ENCODE data around the gene KLHL8. TPM values are rescaled to one million over a fixed set of nuclear protein-coding genes. Genes with fewer than 3 reads are reported as not detected.

KLHL8 gene
- total and polyA plus RNA-seq, 4 donors = 2.9 to 14.4 (median 5.1) TPM

DNA sequence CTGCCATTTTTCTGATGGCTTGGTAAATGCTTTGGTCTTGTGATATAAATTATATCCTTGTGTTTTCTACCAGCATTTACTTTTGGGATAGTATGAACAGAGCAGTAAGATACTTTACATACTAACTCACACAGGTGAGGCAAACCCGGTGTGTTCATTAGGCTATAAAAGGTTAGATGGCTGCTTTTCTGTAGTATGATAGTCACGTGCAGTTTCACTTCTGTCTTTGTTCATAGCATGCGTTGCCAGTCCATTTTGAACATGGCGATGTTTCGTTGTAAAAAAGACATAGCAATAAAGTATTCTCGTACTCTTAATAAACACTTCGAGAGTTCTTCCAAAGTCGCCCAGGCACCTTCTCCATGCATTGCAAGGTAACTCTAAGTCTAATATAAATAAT, 88.4 kb downstream of the KLHL8 start:
- Histone ChIP-seq H3K4me3 (ENCODE audit: low read depth in 1 of 3, low read length in 3 of 3) (no peak overlapping the region), H3K27ac (ENCODE audit: low read depth in 1 of 2, low read length in 2 of 2) (no peak overlapping the region), H3K9me3 (ENCODE audit: control insufficient read depth in 4 of 4, low read length in 3 of 4) (no peaks in the 10 kb centered on the region), H3K27me3 (ENCODE audit: control insufficient read depth in 4 of 4, insufficient read depth in 4 of 4, low read length in 3 of 4) (no peaks in the 10 kb centered on the region), H3K4me1 (ENCODE audit: control insufficient read depth in 4 of 4, insufficient read depth in 4 of 4, low read length in 3 of 4) (no peaks in the 10 kb centered on the region), H3K9ac (ENCODE audit: low read depth in 1 of 2, low read length in 2 of 2) (no peak overlapping the region), H3K36me3 (ENCODE audit: control insufficient read depth in 4 of 4, insufficient read depth in 3 of 4, low read depth in 1 of 4, low read length in 3 of 4) (peaks cover 16 to 78% (median 70%) of the 10 kb centered on the region in 4 donors)
- 97% methylated on average over 8 of the region's 8 CpGs for WGBS
- TF ChIP-seq RXRA (IDR thresholded peaks at IDR 0.05) (no peak), SP1 (IDR thresholded peaks at IDR 0.05) (no peak), TAF1 (conservative IDR thresholded peaks at IDR 0.05) (no peak), NR2F2 (IDR thresholded peaks at IDR 0.05) (no peak), HNF4A (conservative IDR thresholded peaks at IDR 0.05) (no peak), HNF4G (IDR thresholded peaks at IDR 0.05) (no peak), FOXA2 (IDR thresholded peaks at IDR 0.05) (no peak), YY1 (IDR thresholded peaks at IDR 0.05) (no peak), JUND (IDR thresholded peaks at IDR 0.05) (no peak), RAD21 (IDR thresholded peaks at IDR 0.05) (no peak), EGR1 (IDR thresholded peaks at IDR 0.05; ENCODE audit: low read depth in 2 of 2) (no peak), GABPA (IDR thresholded peaks at IDR 0.05 in 1 of 2, conservative IDR thresholded peaks at IDR 0.05 in 1 of 2) (no peak), FOXA1 (IDR thresholded peaks at IDR 0.05) (no peak)
- TF ChIP-seq, protein P1, sequence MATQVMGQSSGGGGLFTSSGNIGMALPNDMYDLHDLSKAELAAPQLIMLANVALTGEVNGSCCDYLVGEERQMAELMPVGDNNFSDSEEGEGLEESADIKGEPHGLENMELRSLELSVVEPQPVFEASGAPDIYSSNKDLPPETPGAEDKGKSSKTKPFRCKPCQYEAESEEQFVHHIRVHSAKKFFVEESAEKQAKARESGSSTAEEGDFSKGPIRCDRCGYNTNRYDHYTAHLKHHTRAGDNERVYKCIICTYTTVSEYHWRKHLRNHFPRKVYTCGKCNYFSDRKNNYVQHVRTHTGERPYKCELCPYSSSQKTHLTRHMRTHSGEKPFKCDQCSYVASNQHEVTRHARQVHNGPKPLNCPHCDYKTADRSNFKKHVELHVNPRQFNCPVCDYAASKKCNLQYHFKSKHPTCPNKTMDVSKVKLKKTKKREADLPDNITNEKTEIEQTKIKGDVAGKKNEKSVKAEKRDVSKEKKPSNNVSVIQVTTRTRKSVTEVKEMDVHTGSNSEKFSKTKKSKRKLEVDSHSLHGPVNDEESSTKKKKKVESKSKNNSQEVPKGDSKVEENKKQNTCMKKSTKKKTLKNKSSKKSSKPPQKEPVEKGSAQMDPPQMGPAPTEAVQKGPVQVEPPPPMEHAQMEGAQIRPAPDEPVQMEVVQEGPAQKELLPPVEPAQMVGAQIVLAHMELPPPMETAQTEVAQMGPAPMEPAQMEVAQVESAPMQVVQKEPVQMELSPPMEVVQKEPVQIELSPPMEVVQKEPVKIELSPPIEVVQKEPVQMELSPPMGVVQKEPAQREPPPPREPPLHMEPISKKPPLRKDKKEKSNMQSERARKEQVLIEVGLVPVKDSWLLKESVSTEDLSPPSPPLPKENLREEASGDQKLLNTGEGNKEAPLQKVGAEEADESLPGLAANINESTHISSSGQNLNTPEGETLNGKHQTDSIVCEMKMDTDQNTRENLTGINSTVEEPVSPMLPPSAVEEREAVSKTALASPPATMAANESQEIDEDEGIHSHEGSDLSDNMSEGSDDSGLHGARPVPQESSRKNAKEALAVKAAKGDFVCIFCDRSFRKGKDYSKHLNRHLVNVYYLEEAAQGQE (IDR thresholded peaks at IDR 0.05) = no peak
- TF ChIP-seq, protein P2, sequence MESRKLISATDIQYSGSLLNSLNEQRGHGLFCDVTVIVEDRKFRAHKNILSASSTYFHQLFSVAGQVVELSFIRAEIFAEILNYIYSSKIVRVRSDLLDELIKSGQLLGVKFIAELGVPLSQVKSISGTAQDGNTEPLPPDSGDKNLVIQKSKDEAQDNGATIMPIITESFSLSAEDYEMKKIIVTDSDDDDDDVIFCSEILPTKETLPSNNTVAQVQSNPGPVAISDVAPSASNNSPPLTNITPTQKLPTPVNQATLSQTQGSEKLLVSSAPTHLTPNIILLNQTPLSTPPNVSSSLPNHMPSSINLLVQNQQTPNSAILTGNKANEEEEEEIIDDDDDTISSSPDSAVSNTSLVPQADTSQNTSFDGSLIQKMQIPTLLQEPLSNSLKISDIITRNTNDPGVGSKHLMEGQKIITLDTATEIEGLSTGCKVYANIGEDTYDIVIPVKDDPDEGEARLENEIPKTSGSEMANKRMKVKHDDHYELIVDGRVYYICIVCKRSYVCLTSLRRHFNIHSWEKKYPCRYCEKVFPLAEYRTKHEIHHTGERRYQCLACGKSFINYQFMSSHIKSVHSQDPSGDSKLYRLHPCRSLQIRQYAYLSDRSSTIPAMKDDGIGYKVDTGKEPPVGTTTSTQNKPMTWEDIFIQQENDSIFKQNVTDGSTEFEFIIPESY (IDR thresholded peaks at IDR 0.05) = no peak
- TF ChIP-seq, protein P3, sequence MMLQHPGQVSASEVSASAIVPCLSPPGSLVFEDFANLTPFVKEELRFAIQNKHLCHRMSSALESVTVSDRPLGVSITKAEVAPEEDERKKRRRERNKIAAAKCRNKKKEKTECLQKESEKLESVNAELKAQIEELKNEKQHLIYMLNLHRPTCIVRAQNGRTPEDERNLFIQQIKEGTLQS (IDR thresholded peaks at IDR 0.05) = no peak
- TF ChIP-seq, protein P4, sequence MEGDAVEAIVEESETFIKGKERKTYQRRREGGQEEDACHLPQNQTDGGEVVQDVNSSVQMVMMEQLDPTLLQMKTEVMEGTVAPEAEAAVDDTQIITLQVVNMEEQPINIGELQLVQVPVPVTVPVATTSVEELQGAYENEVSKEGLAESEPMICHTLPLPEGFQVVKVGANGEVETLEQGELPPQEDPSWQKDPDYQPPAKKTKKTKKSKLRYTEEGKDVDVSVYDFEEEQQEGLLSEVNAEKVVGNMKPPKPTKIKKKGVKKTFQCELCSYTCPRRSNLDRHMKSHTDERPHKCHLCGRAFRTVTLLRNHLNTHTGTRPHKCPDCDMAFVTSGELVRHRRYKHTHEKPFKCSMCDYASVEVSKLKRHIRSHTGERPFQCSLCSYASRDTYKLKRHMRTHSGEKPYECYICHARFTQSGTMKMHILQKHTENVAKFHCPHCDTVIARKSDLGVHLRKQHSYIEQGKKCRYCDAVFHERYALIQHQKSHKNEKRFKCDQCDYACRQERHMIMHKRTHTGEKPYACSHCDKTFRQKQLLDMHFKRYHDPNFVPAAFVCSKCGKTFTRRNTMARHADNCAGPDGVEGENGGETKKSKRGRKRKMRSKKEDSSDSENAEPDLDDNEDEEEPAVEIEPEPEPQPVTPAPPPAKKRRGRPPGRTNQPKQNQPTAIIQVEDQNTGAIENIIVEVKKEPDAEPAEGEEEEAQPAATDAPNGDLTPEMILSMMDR (IDR thresholded peaks at IDR 0.05; ENCODE audit: low read depth, low read length, missing input control) = no peak
- TF ChIP-seq, protein P5, sequence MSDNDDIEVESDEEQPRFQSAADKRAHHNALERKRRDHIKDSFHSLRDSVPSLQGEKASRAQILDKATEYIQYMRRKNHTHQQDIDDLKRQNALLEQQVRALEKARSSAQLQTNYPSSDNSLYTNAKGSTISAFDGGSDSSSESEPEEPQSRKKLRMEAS (IDR thresholded peaks at IDR 0.05) = no peak
- DNase-seq (ENCODE audit: low spot score) = no peak
